Left renal pelvis (tissue), 4 donors: ENCODE results near the gene DUSP6. TPM values are rescaled to one million over a fixed set of nuclear protein-coding genes. Genes with fewer than 3 reads are reported as not detected.
A peak's percentile ranks its signal among the peaks of the same experiment; 100 is the strongest.
"Not testable (repeated sequence)": the region's sequence is repeated elsewhere in the genome, so short reads cannot be mapped to it uniquely, and the experiment has no call there.

ENCODE experiments used
- DNase-seq, 4 donors: peaks; one replicate each; pipeline ENCODE4 v3.0.0-alpha.2; 2013; ENCODE audit warnings: low read depth in 4 of 4, low spot score in 3 of 4
- polyA plus RNA-seq, 4 donors: library from polyadenylated mRNA; unstranded; fragments of 120-200 nt; gene quantifications; one replicate each; pipeline ENCODE4 v1.2.1, GENCODE V29; 2013; ENCODE audit not compliant: insufficient read length in 4 of 4

Gene DUSP6
- polyA plus RNA-seq, 4 donors: 62.1 to 83.2 (median 68.6) TPM

GRCh38 chr12:89353188-89353822 is 1.0 kb upstream of the DUSP6 start:
- DNase-seq: peak in 2 of 4 donors; percentile 78 to 82

- no peak for DNase-seq
Observed at GRCh38 chr12:89352242-89352491, 134 bp downstream of the DUSP6 start.

- DNase-seq: no peak
Observed at GRCh38 chr12:89351489-89352241, 636 bp downstream of the DUSP6 start.

- no peak for DNase-seq
Observed at GRCh38 chr12:89350630-89351488, 1.4 kb downstream of the DUSP6 start.

GRCh38 chr12:89350260-89350629 is 2.1 kb downstream of the DUSP6 start:
- no peak for DNase-seq

- DNase-seq: no peak
Observed at GRCh38 chr12:89349814-89350213, 2.5 kb downstream of the DUSP6 start.

GRCh38 chr12:89348894-89349699 is 3.2 kb downstream of the DUSP6 start:
- DNase-seq: no peak

GRCh38 chr12:89347325-89347829 is 4.9 kb downstream of the DUSP6 start:
- no peak for DNase-seq

- no peak for DNase-seq
Observed at GRCh38 chr12:89346741-89347324, 5.5 kb downstream of the DUSP6 start.

GRCh38 chr12:89345830-89346740 is 6.2 kb downstream of the DUSP6 start:
- DNase-seq: no peak

GRCh38 chr12:89345376-89345775 is 6.9 kb downstream of the DUSP6 start:
- no peak for DNase-seq

GRCh38 chr12:89344862-89345202 is 7.5 kb downstream of the DUSP6 start:
- no peak for DNase-seq

- no peak for DNase-seq
Observed at GRCh38 chr12:89344043-89344861, 8.0 kb downstream of the DUSP6 start.

GRCh38 chr12:89343127-89343526 is 9.2 kb downstream of the DUSP6 start:
- no peak for DNase-seq

GRCh38 chr12:89340861-89341260 is 11.4 kb downstream of the DUSP6 start:
- no peak for DNase-seq

GRCh38 chr12:89339526-89339925 is 12.8 kb downstream of the DUSP6 start:
- no peak for DNase-seq

GRCh38 chr12:89337136-89337535 is 15.2 kb downstream of the DUSP6 start:
- DNase-seq: not testable (repeated sequence)

GRCh38 chr12:89335452-89336244 is 16.7 kb downstream of the DUSP6 start:
- no peak for DNase-seq
